ENCODE results near the gene STAMBP. TPM values are rescaled to one million over a fixed set of nuclear protein-coding genes. Genes with fewer than 3 reads are reported as not detected.

Gene STAMBP
- total and polyA plus RNA-seq, 2 of the 13 experiments (the other 11 are each of a cell fraction or from before 2014, with no cell fraction given), result 49.6 to 53.2 TPM

- TF ChIP-seq, protein P1, sequence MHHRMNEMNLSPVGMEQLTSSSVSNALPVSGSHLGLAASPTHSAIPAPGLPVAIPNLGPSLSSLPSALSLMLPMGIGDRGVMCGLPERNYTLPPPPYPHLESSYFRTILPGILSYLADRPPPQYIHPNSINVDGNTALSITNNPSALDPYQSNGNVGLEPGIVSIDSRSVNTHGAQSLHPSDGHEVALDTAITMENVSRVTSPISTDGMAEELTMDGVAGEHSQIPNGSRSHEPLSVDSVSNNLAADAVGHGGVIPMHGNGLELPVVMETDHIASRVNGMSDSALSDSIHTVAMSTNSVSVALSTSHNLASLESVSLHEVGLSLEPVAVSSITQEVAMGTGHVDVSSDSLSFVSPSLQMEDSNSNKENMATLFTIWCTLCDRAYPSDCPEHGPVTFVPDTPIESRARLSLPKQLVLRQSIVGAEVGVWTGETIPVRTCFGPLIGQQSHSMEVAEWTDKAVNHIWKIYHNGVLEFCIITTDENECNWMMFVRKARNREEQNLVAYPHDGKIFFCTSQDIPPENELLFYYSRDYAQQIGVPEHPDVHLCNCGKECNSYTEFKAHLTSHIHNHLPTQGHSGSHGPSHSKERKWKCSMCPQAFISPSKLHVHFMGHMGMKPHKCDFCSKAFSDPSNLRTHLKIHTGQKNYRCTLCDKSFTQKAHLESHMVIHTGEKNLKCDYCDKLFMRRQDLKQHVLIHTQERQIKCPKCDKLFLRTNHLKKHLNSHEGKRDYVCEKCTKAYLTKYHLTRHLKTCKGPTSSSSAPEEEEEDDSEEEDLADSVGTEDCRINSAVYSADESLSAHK (CRISPR knock-in tag; IDR thresholded peaks at IDR 0.05; ENCODE audit: borderline replicate concordance), result no peak
- TF ChIP-seq RFXAP (CRISPR knock-in tag; IDR thresholded peaks at IDR 0.05; ENCODE audit: borderline replicate concordance) (no peak), ZNF605 (CRISPR knock-in tag; IDR thresholded peaks at IDR 0.05) (0 out of 2 replicates have a peak, but pooled peaks have one; percentile 41), MAFF (IDR thresholded peaks at IDR 0.05; ENCODE audit: low read depth, low read length) (no peak), ZNF136 (CRISPR knock-in tag; IDR thresholded peaks at IDR 0.05; ENCODE audit: low read depth) (0 out of 2 replicates have a peak, but pooled peaks have one; percentile 10), ZNF577 (CRISPR knock-in tag; IDR thresholded peaks at IDR 0.05; ENCODE audit: borderline replicate concordance, low read depth) (no peak), PPARG (CRISPR knock-in tag; conservative IDR thresholded peaks at IDR 0.05) (0 out of 2 replicates have a peak, but pooled peaks have one; percentile 11), ISX (CRISPR knock-in tag; conservative IDR thresholded peaks at IDR 0.05) (no peak), ZNF564 (CRISPR knock-in tag; IDR thresholded peaks at IDR 0.05) (no peak), NCOA1 (CRISPR knock-in tag; IDR thresholded peaks at IDR 0.05) (peak; percentile 10; the same call in 1 of the 2 replicates), ZNF207 (IDR thresholded peaks at IDR 0.05; ENCODE audit: borderline replicate concordance) (no peak), CEBPG (CRISPR knock-in tag; IDR thresholded peaks at IDR 0.05) (peak; percentile 40), ASH2L (IDR thresholded peaks at IDR 0.05; ENCODE audit: insufficient read length, low read depth, low read length) (no peak), ZNF264 (CRISPR knock-in tag; IDR thresholded peaks at IDR 0.05) (no peak), ZNF33B (CRISPR knock-in tag; IDR thresholded peaks at IDR 0.05) (0 out of 2 replicates have a peak, but pooled peaks have one; percentile 10), HOXA5 (CRISPR knock-in tag; IDR thresholded peaks at IDR 0.05) (0 out of 2 replicates have a peak, but pooled peaks have one; percentile 2)
- TF ChIP-seq, protein P2, sequence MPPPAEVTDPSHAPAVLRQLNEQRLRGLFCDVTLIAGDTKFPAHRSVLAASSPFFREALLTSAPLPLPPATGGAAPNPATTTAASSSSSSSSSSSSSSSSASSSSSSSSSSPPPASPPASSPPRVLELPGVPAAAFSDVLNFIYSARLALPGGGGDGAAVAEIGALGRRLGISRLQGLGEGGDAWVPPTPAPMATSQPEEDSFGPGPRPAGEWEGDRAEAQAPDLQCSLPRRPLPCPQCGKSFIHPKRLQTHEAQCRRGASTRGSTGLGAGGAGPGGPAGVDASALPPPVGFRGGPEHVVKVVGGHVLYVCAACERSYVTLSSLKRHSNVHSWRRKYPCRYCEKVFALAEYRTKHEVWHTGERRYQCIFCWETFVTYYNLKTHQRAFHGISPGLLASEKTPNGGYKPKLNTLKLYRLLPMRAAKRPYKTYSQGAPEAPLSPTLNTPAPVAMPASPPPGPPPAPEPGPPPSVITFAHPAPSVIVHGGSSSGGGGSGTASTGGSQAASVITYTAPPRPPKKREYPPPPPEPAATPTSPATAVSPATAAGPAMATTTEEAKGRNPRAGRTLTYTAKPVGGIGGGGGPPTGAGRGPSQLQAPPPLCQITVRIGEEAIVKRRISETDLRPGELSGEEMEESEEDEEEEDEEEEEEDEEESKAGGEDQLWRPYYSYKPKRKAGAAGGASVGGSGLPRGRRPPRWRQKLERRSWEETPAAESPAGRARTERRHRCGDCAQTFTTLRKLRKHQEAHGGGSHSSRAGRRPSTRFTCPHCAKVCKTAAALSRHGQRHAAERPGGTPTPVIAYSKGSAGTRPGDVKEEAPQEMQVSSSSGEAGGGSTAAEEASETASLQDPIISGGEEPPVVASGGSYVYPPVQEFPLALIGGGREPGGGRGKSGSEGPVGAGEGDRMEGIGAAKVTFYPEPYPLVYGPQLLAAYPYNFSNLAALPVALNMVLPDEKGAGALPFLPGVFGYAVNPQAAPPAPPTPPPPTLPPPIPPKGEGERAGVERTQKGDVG (CRISPR knock-in tag; IDR thresholded peaks at IDR 0.05; ENCODE audit: borderline replicate concordance), result no peak
- TF ChIP-seq, protein P3, sequence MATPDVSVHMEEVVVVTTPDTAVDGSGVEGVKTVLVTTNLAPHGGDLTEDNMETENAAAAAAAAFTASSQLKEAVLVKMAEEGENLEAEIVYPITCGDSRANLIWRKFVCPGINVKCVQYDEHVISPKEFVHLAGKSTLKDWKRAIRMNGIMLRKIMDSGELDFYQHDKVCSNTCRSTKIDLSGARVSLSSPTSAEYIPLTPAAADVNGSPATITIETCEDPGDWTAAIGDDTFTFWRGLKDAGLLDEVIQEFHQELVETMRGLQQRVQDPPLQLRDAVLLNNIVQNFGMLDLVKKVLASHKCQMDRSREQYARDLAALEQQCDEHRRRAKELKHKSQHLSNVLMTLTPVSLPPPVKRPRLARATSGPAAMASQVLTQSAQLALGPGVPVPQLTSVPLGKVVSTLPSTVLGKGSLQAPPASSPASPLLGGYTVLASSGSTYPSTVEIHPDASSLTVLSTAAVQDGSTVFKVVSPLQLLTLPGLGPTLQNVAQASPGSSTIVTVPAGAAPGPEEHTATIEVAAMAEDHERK (CRISPR knock-in tag; IDR thresholded peaks at IDR 0.05; ENCODE audit: low read depth), result no peak
These were observed 358 bp upstream of the STAMBP start (continued) for GRCh38 chr2:73828389-73828817.
